Right hindlimb (tissue), 1 donor: Measurements from ENCODE around the gene POLE2.
"Not testable (repeated sequence)": the region's sequence is repeated elsewhere in the genome, so short reads cannot be mapped to it uniquely, and the experiment has no call there.

Experiments
- DNase-seq: peaks from one replicate; pipeline ENCODE4 v3.0.0-alpha.2; 2018

POLE2 gene

GRCh38 chr14:49687942-49688700, at the start of gene POLE2:
TSS of gene POLE2 (minus strand) at chr14:49688214. CDS start at chr14:49688203, 11 bp downstream.
- DNase-seq: peak; percentile 89

GRCh38 chr14:49735669-49736068, 47.7 kb upstream of the POLE2 start:
- DNase-seq: not testable (repeated sequence)

- no peak for DNase-seq
Measured at GRCh38 chr14:49733836-49734235, 45.8 kb upstream of the POLE2 start.

- no peak for DNase-seq
Measured at GRCh38 chr14:49732896-49733295, 44.9 kb upstream of the POLE2 start.

GRCh38 chr14:49727171-49727570, 39.2 kb upstream of the POLE2 start:
- no peak for DNase-seq

- peak; percentile 25 for DNase-seq
Measured at GRCh38 chr14:49721733-49722435, 33.9 kb upstream of the POLE2 start.

- no peak for DNase-seq
Measured at GRCh38 chr14:49720744-49721143, 32.7 kb upstream of the POLE2 start.

- DNase-seq: not testable (repeated sequence)
Measured at GRCh38 chr14:49710993-49711392, 23.0 kb upstream of the POLE2 start.

GRCh38 chr14:49704471-49704870, 16.5 kb upstream of the POLE2 start:
- not testable (repeated sequence) for DNase-seq

- no peak for DNase-seq
Measured at GRCh38 chr14:49703965-49704364, 16.0 kb upstream of the POLE2 start.

GRCh38 chr14:49702725-49703124, 14.7 kb upstream of the POLE2 start:
- DNase-seq: no peak

- not testable (repeated sequence) for DNase-seq
Measured at GRCh38 chr14:49693735-49694124, 5.7 kb upstream of the POLE2 start.

GRCh38 chr14:49692811-49693734, 5.1 kb upstream of the POLE2 start, which contains the start of gene KLHDC1:
TSS of gene KLHDC1 (plus strand) at chr14:49693120. CDS start at chr14:49693195, 75 bp downstream.
- DNase-seq: peak; percentile 94

GRCh38 chr14:49692193-49692757, 4.3 kb upstream of the POLE2 start:
- no peak for DNase-seq

- no peak for DNase-seq
Measured at GRCh38 chr14:49691031-49691430, 3.0 kb upstream of the POLE2 start.

GRCh38 chr14:49688701-49689030, 652 bp upstream of the POLE2 start:
- DNase-seq: no peak

- no peak for DNase-seq
Measured at GRCh38 chr14:49686425-49686824, 1.6 kb downstream of the POLE2 start.

- DNase-seq: no peak
Measured at GRCh38 chr14:49679271-49679670, 8.7 kb downstream of the POLE2 start.

- no peak for DNase-seq
Measured at GRCh38 chr14:49677643-49678042, 10.4 kb downstream of the POLE2 start.

- DNase-seq: no peak
Measured at GRCh38 chr14:49673586-49673985, 14.4 kb downstream of the POLE2 start.

GRCh38 chr14:49670475-49670874, 17.5 kb downstream of the POLE2 start:
- no peak for DNase-seq

- DNase-seq: no peak
Measured at GRCh38 chr14:49659526-49660455, 28.2 kb downstream of the POLE2 start.
